ENCODE measurements around the gene FGF2. TPM values are rescaled to one million over a fixed set of nuclear protein-coding genes. Genes with fewer than 3 reads are reported as not detected.
"Not testable (repeated sequence)": the region's sequence is repeated elsewhere in the genome, so short reads cannot be mapped to it uniquely, and the experiment has no call there.

Gene FGF2
- total RNA-seq, 2 donors from 2014 or later: 12.5 to 18.5 TPM

- Mint-ChIP-seq H3K36me3 (ENCODE audit: low read depth) (peaks cover 18% of the 10 kb centered on the region), H3K9me3 (peaks cover 7% of the 10 kb centered on the region), H3K27ac (no peak overlapping the region), H3K4me1 (peaks cover 17% of the 10 kb centered on the region), H3K4me3 (no peak overlapping the region), H3K27me3 (ENCODE audit: insufficient read depth) (no peaks in the 10 kb centered on the region)
- Histone ChIP-seq H3K36me3 (ENCODE audit: control insufficient read depth, insufficient read depth, low read length) (no peaks in the 10 kb centered on the region), H3K27ac (ENCODE audit: low read depth, low read length) (no peak overlapping the region), H3K27me3 (ENCODE audit: control insufficient read depth, insufficient read depth, low read length, poor library complexity, severe bottlenecking) (no peaks in the 10 kb centered on the region), H3K9ac (ENCODE audit: extremely low read depth, low read length, poor library complexity, severe bottlenecking) (no peak overlapping the region), H3K9me3 (ENCODE audit: control insufficient read depth, low read length) (no peaks in the 10 kb centered on the region), H3K4me1 (ENCODE audit: control insufficient read depth, insufficient read depth, low read length) (no peaks in the 10 kb centered on the region), H3K4me3 (ENCODE audit: low read length) (no peak overlapping the region)
- no peak for DNase-seq
- TF ChIP-seq CTCF (conservative IDR thresholded peaks at IDR 0.05): no peak
- WGBS, 2 experiments (ENCODE audit: insufficient coverage in 1 of 2, insufficient read length in 1 of 2): 87 to 92% methylated on average over 3 to 4 of the region's 4 CpGs
These were observed 16.4 kb downstream of the FGF2 start for GRCh38 chr4:122842984-122843531.

GRCh38 chr4:122844391-122844790 is 17.8 kb downstream of the FGF2 start:
- Mint-ChIP-seq H3K36me3 (ENCODE audit: low read depth) (peaks cover 12% of the 10 kb centered on the region), H3K4me1 (peaks cover 17% of the 10 kb centered on the region)
- H3K4me3 Mint-ChIP-seq; H3K4me3 ChIP-seq (ENCODE audit: low read length); H3K27ac Mint-ChIP-seq; H3K9ac ChIP-seq (ENCODE audit: extremely low read depth, low read length, poor library complexity, severe bottlenecking); DNase-seq; H3K27me3 ChIP-seq (ENCODE audit: control insufficient read depth, insufficient read depth, low read length, poor library complexity, severe bottlenecking); H3K27me3 Mint-ChIP-seq (ENCODE audit: insufficient read depth); H3K9me3 Mint-ChIP-seq; H3K27ac ChIP-seq (ENCODE audit: low read depth, low read length); H3K4me1 ChIP-seq (ENCODE audit: control insufficient read depth, insufficient read depth, low read length); H3K36me3 ChIP-seq (ENCODE audit: control insufficient read depth, insufficient read depth, low read length); H3K9me3 ChIP-seq (ENCODE audit: control insufficient read depth, low read length): not testable (repeated sequence)
- WGBS, 2 experiments (ENCODE audit: insufficient coverage in 1 of 2, insufficient read length in 1 of 2): 91 to 100% methylated on average over 1 of the region's 1 CpG

DNA sequence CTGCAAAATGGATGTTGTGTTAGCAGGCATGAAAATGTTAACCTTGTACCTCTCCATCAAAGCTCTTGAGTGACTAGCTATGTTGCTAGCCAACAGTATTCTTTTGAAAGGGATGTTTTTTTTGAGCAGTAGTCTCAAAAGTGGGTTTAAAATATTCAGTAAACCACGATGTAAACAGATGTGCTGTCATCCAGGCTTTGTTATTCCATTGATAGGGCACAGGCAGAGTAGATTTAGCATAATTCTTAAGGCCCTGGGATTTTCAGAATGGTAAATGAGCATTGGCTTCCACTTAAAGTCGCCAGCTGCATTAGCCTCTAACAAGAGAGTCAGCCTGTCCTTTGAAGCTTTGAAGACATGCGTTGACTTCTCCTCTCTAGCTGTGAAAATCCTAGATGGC is 18.4 kb downstream of the FGF2 start:
- H3K9me3 ChIP-seq (ENCODE audit: control insufficient read depth, low read length): no peaks in the 10 kb centered on the region
- DNase-seq: no peak
- Mint-ChIP-seq H3K9me3 (peaks cover 7% of the 10 kb centered on the region), H3K36me3 (ENCODE audit: low read depth) (peaks cover 6% of the 10 kb centered on the region), H3K4me1 (peaks cover 19% of the 10 kb centered on the region), H3K4me3 (no peak overlapping the region), H3K27ac (no peak overlapping the region), H3K27me3 (ENCODE audit: insufficient read depth) (no peaks in the 10 kb centered on the region)
- H3K27me3 ChIP-seq (ENCODE audit: control insufficient read depth, insufficient read depth, low read length, poor library complexity, severe bottlenecking): no peaks in the 10 kb centered on the region
- no peaks in the 10 kb centered on the region for H3K4me1 ChIP-seq (ENCODE audit: control insufficient read depth, insufficient read depth, low read length)
- no peak overlapping the region for H3K4me3 ChIP-seq (ENCODE audit: low read length)
- no peak overlapping the region for H3K9ac ChIP-seq (ENCODE audit: extremely low read depth, low read length, poor library complexity, severe bottlenecking)
- H3K27ac ChIP-seq (ENCODE audit: low read depth, low read length): no peak overlapping the region
- no peaks in the 10 kb centered on the region for H3K36me3 ChIP-seq (ENCODE audit: control insufficient read depth, insufficient read depth, low read length)
- WGBS, 2 experiments (ENCODE audit: insufficient coverage in 1 of 2, insufficient read length in 1 of 2): 89 to 96% methylated on average over 3 of the region's 3 CpGs
- TF ChIP-seq CTCF (conservative IDR thresholded peaks at IDR 0.05): no peak

DNA sequence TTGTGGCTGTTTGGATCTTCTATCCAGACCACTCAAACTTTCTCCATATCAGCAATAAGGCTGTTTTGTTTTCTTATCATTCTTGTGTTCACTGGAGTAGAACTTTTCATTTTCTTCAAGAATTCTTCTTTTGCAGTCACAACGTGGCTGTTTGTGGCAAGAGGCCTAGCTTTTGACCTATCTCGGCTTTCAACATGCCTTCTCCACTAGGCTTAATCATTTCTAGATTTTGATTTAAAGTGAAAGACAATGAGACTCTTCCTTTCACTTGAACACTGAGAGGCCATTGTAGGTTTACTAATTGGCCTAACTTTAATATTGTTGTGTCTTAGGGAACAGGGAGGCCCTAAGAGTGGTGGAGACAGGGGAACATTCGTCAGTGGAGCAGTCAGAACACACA is 19.1 kb downstream of the FGF2 start:
- Mint-ChIP-seq H3K36me3 (ENCODE audit: low read depth) (peaks cover 6% of the 10 kb centered on the region), H3K9me3 (peaks cover 7% of the 10 kb centered on the region), H3K27ac (no peak overlapping the region), H3K4me1 (peaks cover 23% of the 10 kb centered on the region), H3K27me3 (ENCODE audit: insufficient read depth) (no peaks in the 10 kb centered on the region), H3K4me3 (no peak overlapping the region)
- Histone ChIP-seq H3K9me3 (ENCODE audit: control insufficient read depth, low read length) (no peaks in the 10 kb centered on the region), H3K4me1 (ENCODE audit: control insufficient read depth, insufficient read depth, low read length) (no peaks in the 10 kb centered on the region), H3K9ac (ENCODE audit: extremely low read depth, low read length, poor library complexity, severe bottlenecking) (no peak overlapping the region), H3K4me3 (ENCODE audit: low read length) (no peak overlapping the region), H3K36me3 (ENCODE audit: control insufficient read depth, insufficient read depth, low read length) (no peaks in the 10 kb centered on the region), H3K27me3 (ENCODE audit: control insufficient read depth, insufficient read depth, low read length, poor library complexity, severe bottlenecking) (no peaks in the 10 kb centered on the region), H3K27ac (ENCODE audit: low read depth, low read length) (no peak overlapping the region)
- no peak for DNase-seq
- TF ChIP-seq CTCF (conservative IDR thresholded peaks at IDR 0.05): no peak
- 77 to 83% methylated on average over 3 of the region's 3 CpGs for WGBS, 2 experiments (ENCODE audit: insufficient coverage in 1 of 2, insufficient read length in 1 of 2)

Data from endodermal cell (in vitro differentiated cells).